NCI-H2227 (cell line): Measurements from ENCODE around the gene MPV17L2.

Experiments used
- DNase-seq: peaks from one replicate; lab custom pipeline; 2025; ENCODE audit not compliant: unreplicated experiment; lab: John Stamatoyannopoulos, UW

MPV17L2 gene

DNA sequence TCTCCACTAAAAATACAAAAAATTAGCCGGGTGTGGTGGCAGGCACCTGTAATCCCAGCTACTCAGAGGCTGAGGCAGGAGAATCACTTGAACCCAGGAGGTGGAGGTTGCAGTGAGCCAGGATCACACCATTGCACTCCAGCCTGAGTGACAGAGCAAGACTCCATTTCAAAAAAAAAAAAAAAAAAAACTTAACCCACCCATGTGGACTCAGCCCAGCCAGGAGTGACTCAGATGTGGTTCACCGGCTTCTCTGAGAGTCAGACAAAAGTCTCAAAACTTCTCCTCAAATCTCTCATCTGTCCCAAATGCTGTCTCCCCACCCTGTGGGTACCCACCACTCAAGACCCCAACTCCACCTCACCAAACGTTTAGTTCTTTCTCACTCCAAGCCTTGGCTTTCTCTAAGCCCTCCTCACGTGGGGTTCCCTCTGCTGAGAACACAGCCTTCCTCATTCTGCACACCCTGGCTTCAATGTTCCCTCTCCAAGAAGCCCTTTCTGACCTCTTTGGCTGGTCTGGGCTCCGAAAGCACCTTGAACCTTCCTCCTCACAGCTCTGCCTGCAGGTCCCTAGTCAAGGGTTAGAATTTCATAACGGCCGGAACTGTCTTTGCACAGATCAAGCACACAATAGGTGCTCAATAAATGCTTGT, 21.9 kb downstream of the MPV17L2 start:
- DNase-seq, result no peak

DNA sequence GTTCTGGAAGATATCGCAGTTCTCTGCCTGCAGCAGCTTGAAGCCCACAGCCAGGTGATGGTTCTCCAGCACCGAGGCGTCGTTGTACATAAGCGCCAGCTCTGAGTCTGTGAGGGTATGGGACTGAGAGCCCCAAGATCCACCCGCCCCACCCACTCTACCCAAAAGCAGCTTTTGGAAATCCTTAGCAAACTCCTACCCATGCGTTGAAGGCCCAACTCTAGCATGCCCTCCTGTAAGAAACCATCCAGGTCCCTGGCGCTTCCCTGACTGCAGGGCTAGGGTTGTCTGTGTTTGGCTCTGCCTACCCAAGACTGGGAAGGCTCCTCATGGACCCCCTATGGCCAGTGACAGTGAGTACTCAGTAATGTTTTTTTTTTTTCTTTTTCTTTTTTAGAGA, 23.8 kb downstream of the MPV17L2 start:
- DNase-seq, result no peak

DNA sequence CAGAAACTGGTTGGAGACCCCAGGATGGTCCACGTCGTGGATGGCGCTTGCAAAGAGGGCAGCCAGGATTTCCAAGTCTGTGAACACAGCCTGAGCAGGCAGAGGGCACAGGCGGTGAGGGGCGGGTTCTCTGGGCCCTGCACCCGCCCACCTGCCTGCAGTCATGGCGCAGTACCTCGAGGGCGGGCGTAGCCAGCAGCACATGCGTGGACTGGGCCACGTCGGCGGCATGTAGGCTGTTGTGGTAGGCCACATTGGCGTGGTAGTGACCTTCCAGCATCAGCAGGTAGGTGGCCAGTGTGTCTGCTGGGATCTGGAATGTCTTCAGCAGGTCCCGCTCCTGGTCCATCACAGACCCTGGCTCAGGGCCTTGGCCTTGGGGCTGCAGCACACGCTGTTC, 25.1 kb downstream of the MPV17L2 start:
- no peak for DNase-seq

DNA sequence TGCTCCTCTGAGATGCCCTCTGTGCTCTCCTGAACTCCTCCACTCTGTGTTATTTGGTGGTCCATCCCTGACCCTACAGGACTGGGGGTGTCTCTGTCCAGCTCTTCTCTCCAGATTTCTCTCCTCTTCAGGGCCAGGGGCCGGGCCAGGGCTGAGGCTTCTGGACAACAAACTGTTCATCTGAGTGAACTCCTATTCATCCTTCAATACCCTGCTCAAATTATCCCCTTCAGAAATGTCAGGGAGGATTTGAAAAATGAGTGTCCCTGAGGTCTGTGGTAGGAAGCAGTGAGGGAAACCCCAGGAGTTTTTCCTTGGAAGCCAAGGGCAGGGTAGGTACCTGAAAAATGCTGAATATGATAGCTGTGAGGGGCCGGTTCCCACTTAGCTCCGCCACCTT, 25.6 kb downstream of the MPV17L2 start:
- no peak for DNase-seq

DNA sequence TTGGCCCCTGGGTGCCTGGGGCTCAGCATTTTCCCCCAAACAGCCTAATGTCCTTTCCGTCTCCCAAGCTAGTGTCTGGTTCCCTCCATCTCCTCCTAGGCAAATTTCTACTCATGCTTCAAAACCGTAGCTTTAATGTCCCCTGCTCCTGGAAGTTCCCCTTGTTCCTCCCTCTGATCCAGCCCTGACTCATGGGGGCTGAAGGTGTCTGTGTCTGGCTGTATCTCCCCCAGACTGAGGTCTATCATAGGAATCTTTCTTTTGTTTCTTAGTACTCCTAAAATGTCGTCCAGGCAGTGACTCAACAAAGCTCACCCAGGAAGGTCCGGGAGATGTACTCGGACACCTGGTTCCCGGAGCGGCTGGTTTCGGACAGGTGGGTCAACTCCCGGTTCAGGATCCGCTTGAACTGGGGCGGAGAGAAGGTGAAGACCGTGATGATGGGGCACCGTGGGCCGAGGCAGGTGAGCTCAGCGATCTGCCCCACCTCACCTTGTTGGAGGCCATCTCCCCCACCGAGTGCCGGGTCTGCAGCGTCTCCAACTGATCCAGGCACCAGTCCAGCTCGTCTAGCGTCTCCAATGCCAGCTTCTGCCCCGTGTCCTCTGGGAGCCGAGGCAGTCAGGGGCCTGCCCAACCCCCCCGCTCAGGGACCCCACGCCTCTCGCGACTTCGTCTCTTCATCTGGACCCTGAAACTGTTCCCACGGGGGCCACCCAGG, 27.1 kb downstream of the MPV17L2 start:
- DNase-seq, result no peak

DNA sequence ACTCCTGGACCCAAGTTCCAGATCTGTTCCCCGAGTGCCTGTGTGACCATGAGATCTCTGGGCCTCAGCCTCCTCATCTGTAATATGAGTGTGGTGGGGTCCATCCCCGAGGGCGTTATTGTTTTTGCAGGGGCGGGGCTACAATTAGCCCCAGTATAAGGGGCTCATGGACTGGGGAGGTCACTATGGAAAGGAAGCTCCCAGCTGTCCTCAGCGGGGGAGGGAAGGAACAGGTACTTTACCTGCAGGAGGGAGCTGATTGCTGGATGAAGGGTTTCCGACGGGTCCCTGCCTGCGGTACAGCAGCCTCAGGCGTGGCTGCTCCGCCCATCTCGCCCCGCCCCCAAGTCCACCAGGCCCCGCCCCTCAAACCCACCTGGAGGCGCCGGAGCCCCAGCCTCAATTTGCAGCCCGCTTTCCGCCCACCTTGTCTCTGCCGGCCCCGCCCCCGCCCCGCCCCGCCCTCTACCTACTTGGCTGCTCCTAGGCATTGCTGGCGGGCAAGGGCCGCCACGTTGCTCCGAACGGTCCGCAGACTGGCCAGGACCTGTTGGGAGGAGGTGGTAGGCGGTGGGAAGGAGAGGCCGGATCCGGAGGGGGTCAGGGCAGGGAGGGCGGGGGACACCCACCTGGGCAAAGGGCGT, 27.7 kb downstream of the MPV17L2 start:
- DNase-seq, result peak; percentile 15

DNA sequence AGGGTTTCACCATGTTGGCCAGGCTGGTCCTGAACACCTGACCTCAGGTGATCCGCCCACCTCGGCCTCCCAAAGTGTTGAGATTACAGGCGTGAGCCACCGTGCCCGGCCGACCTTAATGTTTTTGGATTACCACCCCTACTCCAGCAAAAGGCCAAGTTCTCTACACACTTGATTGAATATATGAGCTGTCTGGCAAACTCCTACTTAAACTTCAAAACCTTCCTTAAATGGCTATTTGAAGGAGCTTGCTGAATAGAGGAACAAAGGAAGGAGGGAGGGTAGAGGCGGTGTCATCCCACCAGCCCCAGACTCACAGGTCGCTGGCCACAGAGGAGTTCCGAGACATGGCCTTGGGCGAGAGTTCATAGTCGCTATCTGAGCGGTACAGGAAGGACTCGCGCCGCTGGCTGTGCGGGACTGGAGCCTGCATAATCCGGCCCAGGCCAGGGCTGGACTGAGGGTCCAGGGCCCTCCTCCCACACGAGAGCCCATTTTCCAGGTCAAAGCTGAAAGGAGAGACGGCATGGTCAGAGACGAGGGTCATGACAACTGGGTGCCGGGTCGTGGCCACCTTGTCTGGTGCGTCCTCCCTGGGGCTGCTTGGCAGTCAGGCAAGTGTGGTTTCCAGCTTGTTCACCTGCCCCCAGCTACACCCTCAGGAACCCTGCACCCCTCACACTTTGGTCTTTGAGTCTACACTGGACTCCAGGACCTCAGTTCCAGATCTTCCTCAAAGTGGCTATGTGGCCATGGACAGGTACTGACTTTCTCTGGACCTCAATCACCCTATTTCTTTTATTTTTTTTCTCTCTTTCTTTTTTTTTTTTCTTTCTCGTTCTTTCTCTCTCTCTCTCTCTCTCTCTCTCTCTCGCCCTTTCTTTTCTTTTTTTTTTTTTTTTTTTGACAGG, 29.1 kb downstream of the MPV17L2 start:
- no peak for DNase-seq

DNA sequence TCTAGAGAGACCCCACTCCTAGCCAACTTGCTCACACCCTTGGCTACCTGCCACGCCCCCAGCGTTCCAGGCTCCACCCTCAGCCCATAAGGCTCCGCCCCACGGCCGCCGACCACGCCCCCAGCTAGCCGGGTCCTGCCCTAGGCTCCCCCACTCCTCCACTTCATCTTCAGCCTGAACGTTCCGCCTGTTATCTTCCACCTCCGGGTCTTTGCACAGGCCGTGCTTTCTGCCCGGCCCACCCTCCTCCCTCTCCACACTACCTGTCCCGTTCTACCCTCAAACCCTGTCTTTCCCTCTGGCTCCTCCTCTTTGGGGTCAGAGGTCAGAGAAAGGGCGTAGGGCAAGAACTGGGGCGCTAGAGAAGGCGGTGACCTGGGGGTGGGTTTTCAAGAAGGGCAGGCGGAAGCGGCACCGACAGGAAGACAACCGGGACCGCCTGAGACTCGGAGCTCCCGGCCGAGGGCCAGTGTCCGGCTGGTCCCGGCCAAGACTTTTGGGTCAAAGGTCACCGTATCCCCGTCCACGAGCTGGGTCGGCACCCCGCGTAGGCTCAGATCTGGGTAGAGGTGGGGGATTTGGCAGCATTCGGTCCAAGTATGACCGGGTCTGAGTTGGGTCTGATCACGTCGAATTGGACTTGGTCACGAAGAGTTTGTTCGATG, 31.0 kb downstream of the MPV17L2 start:
- peak; percentile 41 for DNase-seq

DNA sequence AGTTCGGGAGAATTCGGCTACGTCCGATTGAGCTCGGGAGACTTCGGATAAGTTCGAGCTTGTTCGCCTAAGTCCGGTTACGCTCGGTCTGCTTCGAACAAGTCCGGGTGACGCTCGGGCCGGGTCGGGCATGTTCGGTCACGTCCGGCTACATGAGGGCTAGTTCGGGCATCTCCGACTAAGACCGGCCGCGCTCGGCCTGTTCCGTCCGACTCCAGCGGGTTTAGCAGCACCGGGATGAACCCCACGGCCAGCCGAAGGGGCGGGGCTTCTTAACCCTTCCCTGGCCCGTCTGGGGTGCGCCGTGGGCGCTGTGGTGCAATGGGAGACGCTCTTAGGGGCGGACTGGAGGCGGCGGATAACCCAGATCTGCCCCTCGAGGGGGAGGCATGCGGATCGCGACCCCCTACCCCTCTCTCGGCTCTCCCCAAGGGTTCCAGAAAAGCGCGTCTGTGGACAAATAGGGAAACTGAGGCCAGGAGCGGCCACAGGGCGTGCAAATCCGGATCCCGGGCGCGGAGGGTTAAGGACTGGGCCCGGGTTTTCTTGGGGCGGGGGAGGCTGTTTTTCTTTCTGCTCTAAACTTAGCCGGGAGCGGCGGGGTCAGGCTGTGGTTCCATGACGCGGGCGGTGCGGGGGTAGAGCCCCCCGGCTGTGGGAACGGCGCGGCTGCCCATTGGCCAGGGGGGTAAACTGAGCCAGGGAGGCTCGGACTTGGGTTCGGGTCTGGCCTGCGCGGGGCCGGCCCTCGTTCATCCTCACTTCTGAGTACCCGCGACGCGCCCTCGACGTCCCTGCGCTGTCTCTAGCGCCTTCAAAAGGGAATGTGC, 31.7 kb downstream of the MPV17L2 start:
- peak; percentile 98 for DNase-seq

DNA sequence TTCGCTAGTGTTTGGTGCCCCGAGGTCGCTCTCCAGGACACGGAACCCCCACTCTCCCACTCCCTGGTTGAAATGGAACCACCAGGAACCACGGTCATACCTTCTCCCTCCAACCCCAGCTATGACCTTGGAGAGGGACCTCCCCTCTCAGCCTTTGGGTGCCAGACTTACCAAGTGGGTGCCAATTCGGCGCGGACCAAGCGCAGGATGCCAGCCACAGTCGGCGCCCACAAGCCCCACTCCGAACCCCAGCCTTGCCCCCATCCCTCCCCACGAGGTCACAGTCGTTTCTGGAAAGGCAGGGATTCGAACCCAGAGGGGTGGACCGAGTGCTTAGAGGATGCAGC, 32.3 kb downstream of the MPV17L2 start:
- DNase-seq, result no peak

DNA sequence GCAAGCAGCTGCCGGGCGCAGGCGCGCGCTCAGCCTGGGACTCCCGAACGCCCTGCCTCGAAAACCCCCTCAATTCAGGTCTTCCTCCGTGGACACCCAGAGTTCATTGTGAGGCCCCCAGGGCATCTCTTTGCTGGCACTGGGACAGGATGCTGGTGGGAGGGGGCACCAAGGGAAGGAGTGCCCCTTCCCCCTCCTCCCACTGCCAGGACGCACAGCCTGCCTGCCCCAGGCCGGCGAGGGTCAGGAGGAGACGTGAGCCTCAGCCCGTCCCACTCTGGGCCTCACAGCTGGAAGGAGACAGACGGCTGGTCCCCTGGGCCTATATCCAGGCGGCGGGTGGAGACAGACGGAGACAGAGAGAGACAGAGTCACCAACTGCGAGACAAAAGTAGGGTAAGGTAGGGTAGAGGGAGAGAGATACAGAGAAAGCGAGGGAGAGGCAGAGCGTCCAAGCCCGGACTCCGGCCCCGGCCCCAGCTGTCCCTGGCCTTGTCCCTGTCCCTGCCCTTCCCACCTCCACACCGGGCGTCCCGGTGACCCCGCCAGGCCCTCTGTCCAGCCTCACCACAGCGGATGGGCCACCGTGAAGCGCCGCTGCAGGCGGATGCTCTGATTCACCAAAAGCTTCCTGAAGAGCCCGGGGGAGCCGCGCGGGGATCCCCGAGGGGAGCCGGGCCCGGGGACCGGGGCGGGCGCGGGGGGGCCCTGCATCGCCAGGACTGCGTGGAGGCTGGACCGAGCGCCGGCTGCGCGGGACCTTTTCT, 32.9 kb downstream of the MPV17L2 start, which contains the start of gene PDE4C:
PDE4C (minus strand) TSS at position 737 of the 767 bp plus-strand sequence; CDS start at position 714, 23 bp downstream.
- DNase-seq, result no peak

DNA sequence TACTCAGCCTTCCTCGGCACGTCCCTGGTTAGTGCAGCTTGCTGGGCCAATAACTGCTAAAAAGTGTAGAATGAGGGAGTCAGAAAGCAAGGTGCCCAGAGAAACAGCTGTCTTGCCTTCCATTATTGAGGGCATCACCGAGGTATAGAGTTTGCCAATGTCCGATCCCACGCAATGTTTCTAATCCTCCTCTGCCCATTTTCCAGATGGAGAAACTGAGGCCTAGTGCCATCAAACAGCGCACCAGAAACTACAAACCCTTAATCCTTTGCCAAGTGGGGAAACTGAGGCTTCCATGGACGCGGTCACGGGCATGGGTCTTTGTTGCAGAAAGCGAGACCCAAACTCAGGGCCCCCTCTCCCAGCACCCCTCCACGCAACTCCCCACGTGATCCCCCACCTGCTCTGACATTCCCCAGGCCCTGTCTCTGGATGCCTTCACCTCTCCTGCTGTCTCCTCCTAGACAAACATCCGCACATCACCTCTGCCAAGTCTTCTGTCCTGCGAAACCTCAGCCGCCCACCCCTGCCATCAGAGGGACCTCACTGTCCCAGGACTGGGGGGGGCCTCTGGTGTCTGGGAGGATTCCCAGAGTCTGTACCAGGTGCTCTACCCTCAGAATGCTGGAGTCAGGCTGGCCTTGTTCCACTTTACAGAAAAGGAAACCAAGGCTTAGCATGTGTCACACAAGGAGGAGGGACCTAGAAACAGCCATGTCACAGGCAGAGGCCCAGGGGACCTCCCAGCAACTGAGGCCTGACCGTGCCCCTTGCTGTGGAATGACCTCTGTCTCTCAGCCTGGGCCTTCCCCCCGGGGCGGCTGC, 34.1 kb downstream of the MPV17L2 start:
- DNase-seq, result no peak

DNA sequence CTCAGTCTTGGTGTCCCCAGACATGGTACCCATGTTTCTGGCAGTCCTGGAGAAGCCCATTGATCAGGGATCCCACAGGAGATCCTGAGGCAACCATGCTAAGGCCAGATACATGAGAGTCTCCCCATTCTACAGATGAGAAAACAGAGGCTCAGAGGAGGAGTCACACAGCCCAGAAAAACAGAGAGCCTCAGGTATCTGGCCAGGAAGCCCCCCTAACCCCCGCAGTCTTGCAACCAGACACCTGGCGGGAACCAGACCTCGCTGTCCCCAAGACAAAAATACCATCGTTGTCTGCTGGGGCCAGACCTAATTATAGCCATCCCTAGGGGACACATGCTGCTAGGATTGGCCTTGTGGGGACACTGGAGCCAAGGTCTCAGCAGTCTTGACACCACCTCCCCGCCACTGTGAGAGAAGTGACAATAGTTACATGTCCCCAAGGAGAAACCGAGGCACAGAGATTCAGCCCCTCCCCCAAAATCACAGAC, 34.8 kb downstream of the MPV17L2 start:
- DNase-seq, result no peak

DNA sequence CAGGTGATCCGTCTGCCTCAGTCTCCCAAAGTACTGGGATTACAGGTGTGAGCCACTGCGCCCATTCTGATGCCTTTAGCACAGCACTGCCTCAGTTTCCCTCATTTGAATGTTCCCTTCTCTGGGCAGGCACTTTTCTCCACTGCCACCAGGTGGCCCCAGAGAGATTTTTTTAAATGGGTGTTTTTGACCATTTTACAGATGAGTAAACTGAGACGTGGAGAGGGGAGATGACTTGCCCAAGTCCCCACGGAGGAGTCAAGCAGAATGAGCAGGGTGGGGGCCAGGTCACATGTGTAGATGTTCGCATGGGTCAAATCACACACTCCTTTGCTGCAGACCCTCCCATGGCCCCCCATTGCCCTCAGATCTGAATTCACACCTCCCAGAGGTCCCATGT, 36.5 kb downstream of the MPV17L2 start:
- DNase-seq, result no peak

DNA sequence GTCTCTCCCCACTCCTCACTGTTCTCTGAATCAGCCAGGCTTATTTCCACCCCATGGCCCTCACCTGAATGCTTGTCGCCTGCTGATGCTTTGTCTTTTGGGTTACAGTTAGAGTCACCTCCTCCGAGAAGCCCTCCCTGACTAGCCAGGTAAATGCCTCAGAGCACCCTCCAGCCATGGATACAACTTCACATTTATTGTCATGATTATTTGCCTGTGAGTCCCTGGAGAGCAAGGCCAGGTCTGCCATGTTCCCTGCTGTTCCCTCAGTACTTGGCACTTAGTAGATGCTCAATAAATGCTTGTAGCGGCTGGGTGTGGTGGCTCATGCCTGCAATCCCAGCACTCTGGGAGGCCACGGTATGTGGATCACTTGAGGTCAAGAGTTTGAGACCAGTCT, 36.9 kb downstream of the MPV17L2 start:
- no peak for DNase-seq

DNA sequence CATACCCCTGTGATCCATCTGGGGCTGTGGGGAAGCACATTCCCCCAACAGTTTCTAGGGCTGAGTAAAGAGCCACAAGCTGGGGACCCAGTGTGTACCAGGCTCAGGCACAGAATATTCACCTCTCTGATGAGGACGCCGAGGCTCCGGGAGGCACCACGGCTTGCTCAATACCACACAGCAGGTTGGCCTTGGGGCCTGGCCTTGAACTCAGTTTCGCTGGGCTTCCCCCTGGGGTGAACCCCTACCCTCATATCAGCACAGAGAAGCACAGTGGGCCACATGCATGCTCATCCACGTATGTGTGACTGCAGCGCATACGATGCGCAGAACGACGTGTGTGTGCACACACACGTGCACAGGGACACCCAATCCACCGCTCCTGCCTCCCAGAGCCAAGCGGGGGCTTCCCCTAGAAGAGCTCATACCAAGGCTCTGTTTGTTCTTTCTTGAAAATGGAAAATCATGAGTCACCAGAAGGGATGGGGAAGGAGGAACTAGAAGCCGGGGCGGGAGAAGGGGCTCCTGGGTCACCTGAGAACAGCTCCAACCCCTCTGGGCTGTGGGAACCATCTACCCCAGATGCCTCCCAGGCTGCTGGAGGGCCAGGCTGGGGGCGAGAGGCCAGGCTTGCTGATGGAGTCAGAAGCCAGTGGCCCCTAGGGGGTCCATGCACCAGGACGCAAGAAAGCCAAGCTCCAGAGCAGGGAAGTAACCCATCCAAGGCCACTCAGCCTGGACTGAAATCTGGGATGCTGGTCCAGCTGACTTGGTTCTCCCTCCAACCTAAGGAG, 38.1 kb downstream of the MPV17L2 start:
- DNase-seq, result no peak

DNA sequence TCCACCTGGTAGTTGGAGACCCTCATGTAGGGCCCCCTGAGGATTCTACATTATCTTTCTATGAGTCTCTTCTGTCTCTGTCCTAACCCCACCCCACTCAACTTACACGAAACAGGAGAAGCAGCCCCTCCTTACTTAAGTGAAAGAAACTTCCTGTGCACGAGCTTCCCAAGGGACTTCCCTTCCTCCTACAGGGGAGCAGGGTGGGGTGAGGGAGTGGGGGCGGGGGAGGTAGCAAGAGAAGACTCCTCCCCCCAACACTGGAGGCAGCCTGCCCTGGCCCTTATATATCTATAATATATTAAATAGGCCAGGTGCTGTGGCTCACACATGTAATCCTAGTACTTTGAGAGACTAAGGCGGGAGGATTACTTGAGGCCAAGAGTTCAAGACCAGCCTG, 38.8 kb downstream of the MPV17L2 start:
- DNase-seq, result no peak
